MM.1S (cell line): ENCODE measurements around the gene APOBEC3B.
"Not testable (repeated sequence)": the region's sequence is repeated elsewhere in the genome, so short reads cannot be mapped to it uniquely, and the experiment has no call there.

Experiments
- CTCF ChIP-seq: fragments of 300-600 bp; sonication (generic); IDR thresholded peaks from 2 replicates; pipeline ENCODE4 v1.5.1; 2016; ENCODE audit warnings: antibody characterized with exemption, low read length, mixed read lengths
- EZH2 ChIP-seq: fragments of 300-600 bp; sonication (generic); optimal IDR thresholded peaks from 2 replicates; pipeline ENCODE3; 2017; ENCODE audit warnings: low read depth, mild to moderate bottlenecking, antibody characterized with exemption, low read length, mixed read lengths

- not testable (repeated sequence) for TF ChIP-seq CTCF, EZH2
These were observed 21.5 kb upstream of the APOBEC3B start for GRCh38 chr22:38960673-38961072.
